Measurements from ENCODE around the gene SLC13A5.
"Not testable (repeated sequence)": the region's sequence is repeated elsewhere in the genome, so short reads cannot be mapped to it uniquely, and the experiment has no call there.

The SLC13A5 gene

DNA sequence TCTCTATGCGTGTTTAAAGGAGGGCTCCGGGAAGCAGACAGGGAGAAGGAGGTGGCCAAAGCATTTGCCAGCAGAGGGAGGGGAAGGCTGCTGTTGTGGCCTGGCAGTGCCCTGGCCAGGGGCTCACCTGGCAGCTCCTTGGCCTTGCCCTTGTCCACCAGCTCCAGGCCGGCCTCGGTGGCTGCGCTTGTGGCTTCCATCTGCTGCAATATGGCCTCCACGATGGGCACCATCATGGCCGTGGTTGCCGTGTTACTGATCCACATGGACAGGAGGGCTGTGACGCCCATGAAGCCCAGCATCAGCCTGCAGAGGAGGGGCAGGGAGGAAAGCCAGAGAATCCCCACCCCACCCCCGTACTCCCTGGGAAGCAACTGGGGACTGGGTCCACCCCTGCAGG lies 9.4 kb downstream of the SLC13A5 start:
- H3K9me3 ChIP-seq: no peaks in the 10 kb centered on the region
- no peaks in the 10 kb centered on the region for H3K27me3 ChIP-seq (ENCODE audit: low read depth)
- H3K36me3 ChIP-seq (replicated peaks): no peaks in the 10 kb centered on the region
- DNase-seq (ENCODE audit: low spot score in 2 of 2): no peak
- in situ Hi-C loops (cut with MboI; ENCODE audit: low sequenced_read_pairs): no loop called here
- H3K4me3 ChIP-seq: no peak overlapping the region
- H3K4me1 ChIP-seq: no peaks in the 10 kb centered on the region

DNA sequence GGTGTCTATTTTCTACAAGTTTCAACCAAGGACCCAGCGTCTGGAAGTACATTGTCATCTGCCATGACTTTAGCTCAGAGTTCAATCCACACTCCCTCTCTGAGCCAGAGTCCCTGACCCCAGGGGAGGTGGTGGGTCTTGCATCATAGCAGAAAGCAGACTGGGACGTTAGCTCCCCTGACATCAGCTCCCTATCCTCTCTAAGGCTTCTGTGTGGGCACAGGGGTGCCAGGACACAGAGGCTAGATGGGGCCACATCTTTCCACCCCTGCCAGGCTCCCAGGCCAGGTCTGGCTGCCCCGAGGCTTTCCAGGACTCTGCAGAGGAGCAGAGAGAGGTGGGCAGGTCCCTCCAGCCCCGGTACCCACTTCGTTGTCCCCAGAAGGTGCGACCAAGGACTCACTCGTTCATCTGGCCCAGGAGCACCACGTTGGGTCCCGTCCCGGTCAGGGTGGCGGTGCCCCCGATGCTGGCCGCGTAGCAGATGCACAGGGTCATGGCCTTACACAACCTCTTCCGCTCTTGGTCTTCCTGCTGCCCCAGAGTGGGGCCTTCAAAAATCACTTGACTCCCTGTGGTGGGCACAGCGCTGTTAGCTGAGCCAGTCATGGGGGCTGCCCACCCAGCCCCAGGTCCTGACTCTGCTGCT lies 10.5 kb downstream of the SLC13A5 start:
- no peaks in the 10 kb centered on the region for H3K27me3 ChIP-seq (ENCODE audit: low read depth)
- no peaks in the 10 kb centered on the region for H3K4me1 ChIP-seq
- no peaks in the 10 kb centered on the region for H3K9me3 ChIP-seq
- H3K36me3 ChIP-seq (replicated peaks): no peaks in the 10 kb centered on the region
- DNase-seq (ENCODE audit: low spot score in 2 of 2): no peak
- in situ Hi-C loops (cut with MboI; ENCODE audit: low sequenced_read_pairs): no loop called here
- H3K4me3 ChIP-seq: no peak overlapping the region

DNA sequence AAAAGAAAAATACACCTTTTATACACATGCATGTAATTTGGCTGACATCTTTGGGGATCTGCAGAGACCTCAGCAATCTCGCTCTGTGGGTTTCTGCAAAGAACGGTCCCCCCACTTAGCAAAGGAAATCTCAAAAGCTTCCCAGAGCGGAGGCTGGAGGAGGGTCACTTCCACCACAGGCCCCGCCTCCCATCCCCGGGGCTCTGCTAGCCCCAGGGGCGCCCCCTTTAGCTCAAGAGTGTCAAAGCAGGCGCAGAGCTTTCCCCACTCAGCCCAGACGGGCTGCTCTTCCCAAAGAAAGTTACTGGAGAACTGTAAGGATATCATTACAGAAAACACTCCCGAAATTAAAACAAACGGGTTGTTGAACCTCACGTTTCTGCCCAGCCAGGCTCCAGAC lies 11.4 kb downstream of the SLC13A5 start:
- Histone ChIP-seq H3K27me3 (ENCODE audit: low read depth) (no peaks in the 10 kb centered on the region), H3K36me3 (replicated peaks) (no peaks in the 10 kb centered on the region), H3K4me1 (no peaks in the 10 kb centered on the region), H3K9me3 (no peaks in the 10 kb centered on the region), H3K4me3 (no peak overlapping the region)
- peak; percentile 17 to 80 for DNase-seq (ENCODE audit: low spot score in 2 of 2)
- in situ Hi-C loops (cut with MboI; ENCODE audit: low sequenced_read_pairs): no loop called here

DNA sequence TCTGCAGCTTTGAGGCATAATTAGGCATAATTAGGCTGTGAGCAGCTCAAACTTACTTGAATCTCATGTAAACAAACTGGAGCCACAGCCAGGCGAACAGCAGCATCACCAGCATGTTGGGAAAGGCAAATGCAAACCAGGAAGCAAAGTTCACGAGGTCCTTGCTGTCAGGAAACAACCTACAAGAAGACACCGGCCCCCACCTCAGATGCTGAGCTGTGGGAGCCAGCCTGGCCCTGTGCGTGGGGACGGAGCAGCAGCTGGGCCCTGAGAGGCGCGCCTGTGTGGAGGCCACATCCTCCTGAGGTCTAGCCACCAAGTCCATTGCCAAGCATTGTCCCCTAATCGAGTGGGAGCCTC lies 12.2 kb downstream of the SLC13A5 start:
- H3K9me3 ChIP-seq: no peaks in the 10 kb centered on the region
- no peaks in the 10 kb centered on the region for H3K4me1 ChIP-seq
- in situ Hi-C loops (cut with MboI; ENCODE audit: low sequenced_read_pairs): no loop called here
- H3K36me3 ChIP-seq (replicated peaks): no peaks in the 10 kb centered on the region
- H3K4me3 ChIP-seq: no peak overlapping the region
- DNase-seq (ENCODE audit: low spot score in 2 of 2): no peak
- H3K27me3 ChIP-seq (ENCODE audit: low read depth): no peaks in the 10 kb centered on the region

DNA sequence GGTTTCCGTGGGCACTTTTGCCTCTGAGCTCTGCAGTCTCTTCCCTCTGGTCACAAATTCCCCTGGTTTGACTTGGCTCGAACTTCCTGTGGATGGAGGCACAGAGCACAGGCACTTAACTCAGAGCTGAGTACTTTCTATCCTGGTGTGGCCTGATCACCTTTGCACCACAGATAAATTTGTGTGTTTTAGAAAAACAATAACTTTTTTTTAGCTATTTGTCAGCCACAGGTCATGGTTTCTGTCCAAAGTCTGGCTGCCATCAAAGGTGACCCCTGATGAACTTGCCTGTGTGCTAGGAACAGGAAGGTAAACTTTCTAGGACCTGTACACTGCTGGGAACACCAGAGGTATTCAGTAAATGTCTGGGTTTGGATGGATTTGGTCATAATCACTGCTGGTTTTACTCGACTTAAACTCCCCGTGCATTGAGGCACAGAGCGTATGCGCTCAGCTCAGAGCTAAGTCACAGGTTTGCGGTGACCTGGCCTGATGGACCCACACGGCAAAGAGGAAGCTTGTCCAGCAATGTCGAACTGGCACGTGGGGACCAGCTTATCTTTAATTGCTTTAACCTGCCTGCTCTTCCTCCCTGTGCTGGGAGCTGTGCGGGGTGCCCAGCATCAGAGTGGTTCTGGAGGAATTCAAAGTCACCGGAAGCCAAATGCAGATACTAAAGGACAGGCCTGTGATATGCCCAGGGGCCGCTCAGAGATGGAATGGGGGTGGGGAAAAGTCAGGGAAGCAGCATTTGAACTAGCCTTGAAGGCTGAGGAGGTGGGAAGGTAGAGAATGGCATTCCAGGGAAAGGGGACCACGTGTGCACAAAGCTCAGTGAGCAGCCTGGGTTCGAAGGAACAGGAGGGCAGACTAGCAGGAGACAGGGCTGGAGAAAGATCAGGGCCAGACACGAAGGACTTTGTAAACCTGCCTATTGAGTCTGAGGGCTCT lies 12.9 kb downstream of the SLC13A5 start:
- no peaks in the 10 kb centered on the region for H3K9me3 ChIP-seq
- no peaks in the 10 kb centered on the region for H3K36me3 ChIP-seq (replicated peaks)
- H3K27me3 ChIP-seq (ENCODE audit: low read depth): no peaks in the 10 kb centered on the region
- no peak overlapping the region for H3K4me3 ChIP-seq
- H3K4me1 ChIP-seq: no peaks in the 10 kb centered on the region
- no peak for DNase-seq (ENCODE audit: low spot score in 2 of 2)
- in situ Hi-C loops (cut with MboI; ENCODE audit: low sequenced_read_pairs): no loop called here

DNA sequence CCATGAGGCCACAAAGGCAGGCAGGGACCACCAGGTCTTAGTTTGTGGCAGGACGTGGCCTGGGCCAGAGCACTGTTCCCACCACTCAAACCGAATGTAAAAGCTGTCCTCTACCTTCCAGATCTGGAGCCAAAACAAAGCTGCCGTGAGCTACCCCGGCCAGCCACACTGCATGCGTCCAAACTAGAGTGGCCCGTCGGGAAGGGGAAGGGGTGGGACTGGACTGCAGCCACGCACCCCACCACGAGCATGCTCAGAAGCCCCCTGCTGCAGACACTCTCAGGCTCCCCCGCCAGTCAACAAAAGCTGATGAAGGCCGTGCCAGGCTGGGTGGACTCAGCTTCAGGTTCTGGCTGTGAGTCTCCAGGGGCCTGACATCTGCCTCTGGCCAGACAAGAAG lies 15.2 kb downstream of the SLC13A5 start:
- Histone ChIP-seq H3K36me3 (replicated peaks) (no peaks in the 10 kb centered on the region), H3K9me3 (no peaks in the 10 kb centered on the region), H3K4me1 (no peaks in the 10 kb centered on the region), H3K27me3 (ENCODE audit: low read depth) (no peaks in the 10 kb centered on the region), H3K4me3 (no peak overlapping the region)
- DNase-seq (ENCODE audit: low spot score in 2 of 2): no peak
- in situ Hi-C loops (cut with MboI; ENCODE audit: low sequenced_read_pairs): no loop called here

DNA sequence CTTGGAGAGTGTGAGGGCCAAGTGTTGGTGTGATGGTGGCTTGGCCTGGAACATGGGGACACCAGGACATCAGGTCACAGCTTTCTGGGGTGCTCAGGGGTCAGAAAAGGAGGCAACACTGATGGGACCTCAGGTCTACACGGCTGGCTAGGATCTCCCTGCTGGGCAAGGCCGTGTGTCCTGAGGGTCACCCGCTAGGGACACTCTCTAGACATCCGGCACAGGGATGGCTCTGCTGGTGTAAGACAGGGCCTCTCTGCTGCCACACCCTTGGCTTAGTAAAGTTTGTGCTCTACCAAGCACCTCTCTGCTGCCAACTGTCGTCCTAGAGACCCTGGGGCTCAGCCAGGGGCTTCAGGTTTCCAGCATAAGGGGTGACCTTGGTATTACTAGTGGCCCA lies 16.3 kb downstream of the SLC13A5 start:
- DNase-seq (ENCODE audit: low spot score in 2 of 2): no peak
- Histone ChIP-seq H3K4me3 (no peak overlapping the region), H3K4me1 (no peaks in the 10 kb centered on the region), H3K27me3 (ENCODE audit: low read depth) (no peaks in the 10 kb centered on the region), H3K36me3 (replicated peaks) (no peaks in the 10 kb centered on the region), H3K9me3 (no peaks in the 10 kb centered on the region)
- in situ Hi-C loops (cut with MboI; ENCODE audit: low sequenced_read_pairs): no loop called here

DNA sequence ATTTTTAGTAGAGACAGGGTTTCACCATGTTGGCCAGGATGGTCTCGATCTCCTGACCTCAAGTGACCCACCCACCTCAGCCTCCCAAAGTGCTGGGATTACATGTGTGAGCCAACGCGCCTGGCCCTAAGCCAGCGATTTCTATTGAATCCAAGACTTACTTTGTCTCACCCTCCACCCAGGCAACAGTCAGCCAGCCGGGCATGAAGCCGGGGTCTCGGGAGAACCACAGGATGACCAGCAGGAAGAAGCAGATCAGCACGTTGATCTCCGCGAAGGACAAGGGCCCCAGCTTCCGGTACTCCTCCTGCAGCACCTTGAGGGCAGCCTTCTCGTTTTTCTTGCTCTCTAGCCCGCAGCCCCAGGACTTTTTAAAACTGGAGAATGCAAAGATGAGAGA lies 17.6 kb downstream of the SLC13A5 start:
- in situ Hi-C loops (cut with MboI; ENCODE audit: low sequenced_read_pairs): no loop called here
- Histone ChIP-seq H3K36me3 (replicated peaks) (no peaks in the 10 kb centered on the region), H3K9me3 (no peaks in the 10 kb centered on the region), H3K4me1 (no peaks in the 10 kb centered on the region), H3K4me3 (no peak overlapping the region), H3K27me3 (ENCODE audit: low read depth) (no peaks in the 10 kb centered on the region)
- DNase-seq (ENCODE audit: low spot score in 2 of 2): no peak

DNA sequence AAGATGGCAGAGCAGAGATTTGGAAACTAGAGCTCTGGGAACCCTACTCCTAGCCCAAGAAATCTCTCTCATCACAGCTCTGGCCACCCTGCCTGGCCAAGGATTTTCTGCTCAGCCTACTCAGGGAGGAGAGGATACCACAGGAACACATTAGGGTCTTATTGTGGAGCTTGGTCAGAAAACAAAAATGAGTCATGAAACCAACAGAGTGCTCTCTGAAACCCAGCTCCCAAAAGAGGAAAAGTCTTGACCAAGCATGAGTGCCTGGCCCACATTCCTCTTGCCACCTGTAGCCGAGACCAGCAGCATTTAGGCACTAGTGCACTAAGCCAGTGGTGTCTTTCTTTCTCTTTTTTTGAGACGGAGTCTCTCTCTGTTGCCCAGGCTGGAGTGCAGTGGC lies 18.1 kb downstream of the SLC13A5 start:
- Histone ChIP-seq H3K4me3 (no peak overlapping the region), H3K4me1 (no peaks in the 10 kb centered on the region), H3K36me3 (replicated peaks) (no peaks in the 10 kb centered on the region), H3K9me3 (no peaks in the 10 kb centered on the region), H3K27me3 (ENCODE audit: low read depth) (no peaks in the 10 kb centered on the region)
- in situ Hi-C loops (cut with MboI; ENCODE audit: low sequenced_read_pairs): no loop called here
- DNase-seq (ENCODE audit: low spot score in 2 of 2): no peak

DNA sequence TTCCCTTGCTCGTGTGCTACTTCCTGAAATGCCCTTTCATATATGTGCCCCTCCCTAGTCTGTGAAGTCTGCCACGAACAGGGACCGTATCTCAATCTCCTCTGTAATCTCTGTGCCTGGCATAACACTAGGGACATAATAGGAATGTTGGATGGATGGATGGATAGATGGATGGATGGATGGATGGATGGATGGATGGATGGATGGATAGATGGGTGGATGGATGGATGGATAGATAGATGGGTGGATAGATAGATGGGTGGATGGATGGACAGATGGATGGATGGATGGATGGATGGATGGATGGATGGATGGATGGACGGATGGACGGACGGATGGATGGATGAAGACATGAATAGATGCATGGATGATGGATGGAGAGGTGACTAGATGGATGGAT lies 21.2 kb downstream of the SLC13A5 start:
- H3K27me3 ChIP-seq (ENCODE audit: low read depth); H3K36me3 ChIP-seq (replicated peaks); in situ Hi-C loops (cut with MboI; ENCODE audit: low sequenced_read_pairs); H3K4me3 ChIP-seq; DNase-seq (ENCODE audit: low spot score in 2 of 2); H3K9me3 ChIP-seq; H3K4me1 ChIP-seq: not testable (repeated sequence)

DNA sequence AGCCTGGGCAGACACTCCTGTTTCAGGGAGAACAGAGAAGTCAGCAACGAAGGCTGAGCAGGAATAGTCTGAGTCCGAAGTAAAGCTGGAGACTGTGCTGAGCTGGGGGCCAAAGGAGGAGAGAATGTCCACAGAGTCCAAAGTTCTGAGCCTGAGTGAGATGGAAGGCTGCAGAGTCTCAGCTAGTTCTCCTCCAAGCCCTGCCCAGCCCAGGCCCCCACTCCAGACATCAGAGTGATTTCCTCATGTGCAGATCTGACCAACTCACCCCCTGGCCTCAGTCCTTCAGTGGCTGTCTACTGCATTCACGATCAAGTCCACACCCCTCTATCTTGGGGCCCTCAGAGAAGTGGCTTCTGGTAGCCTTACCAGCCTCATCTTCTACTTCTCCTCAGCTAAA lies 21.6 kb downstream of the SLC13A5 start:
- H3K4me3 ChIP-seq: no peak overlapping the region
- H3K36me3 ChIP-seq (replicated peaks): no peaks in the 10 kb centered on the region
- H3K27me3 ChIP-seq (ENCODE audit: low read depth): no peaks in the 10 kb centered on the region
- no peaks in the 10 kb centered on the region for H3K9me3 ChIP-seq
- H3K4me1 ChIP-seq: no peaks in the 10 kb centered on the region
- in situ Hi-C loops (cut with MboI; ENCODE audit: low sequenced_read_pairs): no loop called here
- DNase-seq (ENCODE audit: low spot score in 2 of 2): no peak

DNA sequence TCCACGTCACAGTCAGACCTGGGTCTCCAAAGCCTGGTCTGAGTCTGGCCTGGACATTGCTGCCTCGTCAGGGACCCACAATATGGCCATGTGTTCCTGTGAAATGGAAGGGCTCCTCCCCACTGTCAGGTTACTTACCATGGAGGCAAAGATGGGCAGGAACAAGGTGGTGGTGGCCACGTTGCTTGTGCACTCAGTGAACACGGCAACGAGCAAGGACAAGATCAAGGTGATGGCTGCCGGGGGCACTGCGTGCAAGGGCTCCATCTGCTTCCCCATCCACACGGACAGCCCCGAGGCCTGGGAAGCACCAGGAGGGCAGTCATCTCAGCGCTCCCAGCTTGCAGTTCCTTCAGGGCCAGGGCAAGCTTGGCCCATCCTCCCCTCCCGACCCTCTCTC lies 22.5 kb downstream of the SLC13A5 start:
- Histone ChIP-seq H3K27me3 (ENCODE audit: low read depth) (no peaks in the 10 kb centered on the region), H3K9me3 (no peaks in the 10 kb centered on the region), H3K4me3 (no peak overlapping the region), H3K36me3 (replicated peaks) (no peaks in the 10 kb centered on the region), H3K4me1 (no peaks in the 10 kb centered on the region)
- no peak for DNase-seq (ENCODE audit: low spot score in 2 of 2)
- in situ Hi-C loops (cut with MboI; ENCODE audit: low sequenced_read_pairs): no loop called here

DNA sequence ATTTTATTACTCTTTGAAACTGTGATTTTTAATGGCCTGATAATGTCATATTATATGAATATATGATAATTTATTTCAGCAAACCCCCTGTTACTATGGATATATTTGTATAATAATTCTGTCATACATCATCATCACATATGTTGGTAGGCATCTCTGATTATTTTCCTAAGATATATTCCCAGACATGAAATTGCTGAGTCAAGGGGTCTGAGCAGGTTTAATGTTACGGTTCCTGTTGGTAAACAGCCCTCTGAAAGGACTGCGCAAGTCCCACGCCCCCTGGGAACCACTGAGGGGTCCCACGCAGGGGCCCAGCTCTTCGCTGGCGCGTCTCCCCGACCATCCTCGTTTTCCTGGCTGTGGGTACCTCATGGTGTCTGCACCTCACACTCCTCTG lies 24.2 kb downstream of the SLC13A5 start:
- Histone ChIP-seq H3K27me3 (ENCODE audit: low read depth) (no peaks in the 10 kb centered on the region), H3K9me3 (no peaks in the 10 kb centered on the region), H3K4me1 (no peaks in the 10 kb centered on the region), H3K36me3 (replicated peaks) (no peaks in the 10 kb centered on the region), H3K4me3 (no peak overlapping the region)
- in situ Hi-C loops (cut with MboI; ENCODE audit: low sequenced_read_pairs): no loop called here
- DNase-seq (ENCODE audit: low spot score in 2 of 2): no peak

DNA sequence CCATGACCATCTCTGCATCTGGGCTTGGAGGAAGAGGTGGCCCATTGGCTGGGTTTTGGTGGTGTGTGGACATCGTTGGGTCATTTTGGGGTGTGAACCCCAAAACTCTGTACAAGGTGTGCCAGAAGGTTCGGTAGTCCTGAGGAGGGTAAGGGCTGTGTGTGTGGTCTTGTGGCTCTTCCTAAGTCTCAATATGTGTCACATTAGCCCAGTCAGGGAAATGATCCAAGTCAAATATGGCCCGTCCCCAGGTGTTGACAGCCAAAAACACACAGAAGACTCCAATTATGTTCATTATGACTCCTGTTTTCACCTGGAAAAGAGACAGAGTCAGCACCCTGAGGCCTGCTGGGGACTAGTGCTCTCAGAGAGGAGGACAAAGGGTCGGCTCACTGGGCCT lies 27.1 kb downstream of the SLC13A5 start:
- Histone ChIP-seq H3K4me1 (no peaks in the 10 kb centered on the region), H3K27me3 (ENCODE audit: low read depth) (no peaks in the 10 kb centered on the region), H3K36me3 (replicated peaks) (no peaks in the 10 kb centered on the region), H3K4me3 (no peak overlapping the region), H3K9me3 (no peaks in the 10 kb centered on the region)
- in situ Hi-C loops (cut with MboI; ENCODE audit: low sequenced_read_pairs): no loop called here
- no peak for DNase-seq (ENCODE audit: low spot score in 2 of 2)

Measured in HAP-1 (cell line).